ENCODE data around the gene FANCE. TPM values are rescaled to one million over a fixed set of nuclear protein-coding genes. Genes with fewer than 3 reads are reported as not detected.

FANCE gene
- total and polyA plus RNA-seq, 2 donors (not counting 1 experiment from before 2014, with no cell fraction given) = 9.2 to 12.8 TPM

DNA sequence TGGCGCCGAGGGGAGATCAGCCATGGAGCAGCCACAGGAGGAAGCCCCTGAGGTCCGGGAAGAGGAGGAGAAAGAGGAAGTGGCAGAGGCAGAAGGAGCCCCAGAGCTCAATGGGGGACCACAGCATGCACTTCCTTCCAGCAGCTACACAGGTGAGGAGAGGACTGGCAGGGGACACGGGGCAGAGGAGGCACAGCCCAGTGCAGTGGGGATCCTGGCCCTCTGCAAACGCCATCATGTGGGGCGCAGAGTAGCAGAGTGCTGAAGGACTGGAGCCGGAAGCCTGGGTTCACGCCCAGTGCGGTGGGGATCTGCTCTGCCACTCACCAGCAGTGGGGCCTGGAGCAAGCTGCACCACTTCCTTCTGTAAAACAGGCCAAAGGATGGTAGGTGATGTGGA is 41.1 kb upstream of the FANCE start:
- Histone ChIP-seq H3K9ac (ENCODE audit: low read length) (no peak overlapping the region), H2AFZ (ENCODE audit: insufficient read depth, low read depth, low read length, poor library complexity, severe bottlenecking) (no peak overlapping the region), H3K4me3 (ENCODE audit: control extremely low read depth in 1 of 5, extremely low read depth in 1 of 5, insufficient read depth in 1 of 5, low read depth in 2 of 5, low read length in 4 of 5) (no peak overlapping the region), H3K27me3 (replicated peaks in 1 of 4; ENCODE audit: control extremely low read depth in 1 of 4, control insufficient read depth in 3 of 4, insufficient read depth in 4 of 4, low read length in 3 of 4) (no peaks in the 10 kb centered on the region), H3K36me3 (replicated peaks in 1 of 2; ENCODE audit: control extremely low read depth in 1 of 2, control insufficient read depth in 1 of 2, extremely low read depth in 1 of 2, insufficient read depth in 2 of 2, low read length in 1 of 2) (peaks cover 5 to 44% of the 10 kb centered on the region in 2 experiments), H3K4me1 (ENCODE audit: control insufficient read depth in 2 of 2, insufficient read depth in 2 of 2, low read length in 2 of 2) (peaks cover 11 to 13% of the 10 kb centered on the region in 2 donors), H3K9me3 (ENCODE audit: control extremely low read depth in 1 of 3, control insufficient read depth in 2 of 3, insufficient read depth in 1 of 3, low read length in 2 of 3) (no peaks in the 10 kb centered on the region), H4K20me1 (ENCODE audit: control insufficient read depth, insufficient read depth, low read length, poor library complexity, severe bottlenecking) (peaks cover 27% of the 10 kb centered on the region), H3K4me2 (replicated peaks; ENCODE audit: low read depth, low read length, poor library complexity, severe bottlenecking) (peak overlapping the region; percentile 39), H3K27ac (ENCODE audit: low read length in 2 of 2) (peak overlapping the region in 1 of 2 donors; percentile 7), H3K79me2 (ENCODE audit: control insufficient read depth, insufficient read depth, low read length) (no peaks in the 10 kb centered on the region)
- no peaks in the 10 kb centered on the region for H3K9me3 Mint-ChIP-seq (ENCODE audit: insufficient read depth)
- DNase-seq (peak; percentile 34), ATAC-seq (ENCODE audit: low read depth) (peak; percentile 33)
- 26% methylated on average over 9 of the region's 9 CpGs for WGBS (ENCODE audit: insufficient coverage)
- H3K4me3 Mint-ChIP-seq = peak overlapping the region; percentile 6
- peak overlapping the region; percentile 67 for H3K27ac Mint-ChIP-seq
- intact Hi-C loops (cut with micrococcal nuclease) = no loop called here
- TF ChIP-seq, protein P1, sequence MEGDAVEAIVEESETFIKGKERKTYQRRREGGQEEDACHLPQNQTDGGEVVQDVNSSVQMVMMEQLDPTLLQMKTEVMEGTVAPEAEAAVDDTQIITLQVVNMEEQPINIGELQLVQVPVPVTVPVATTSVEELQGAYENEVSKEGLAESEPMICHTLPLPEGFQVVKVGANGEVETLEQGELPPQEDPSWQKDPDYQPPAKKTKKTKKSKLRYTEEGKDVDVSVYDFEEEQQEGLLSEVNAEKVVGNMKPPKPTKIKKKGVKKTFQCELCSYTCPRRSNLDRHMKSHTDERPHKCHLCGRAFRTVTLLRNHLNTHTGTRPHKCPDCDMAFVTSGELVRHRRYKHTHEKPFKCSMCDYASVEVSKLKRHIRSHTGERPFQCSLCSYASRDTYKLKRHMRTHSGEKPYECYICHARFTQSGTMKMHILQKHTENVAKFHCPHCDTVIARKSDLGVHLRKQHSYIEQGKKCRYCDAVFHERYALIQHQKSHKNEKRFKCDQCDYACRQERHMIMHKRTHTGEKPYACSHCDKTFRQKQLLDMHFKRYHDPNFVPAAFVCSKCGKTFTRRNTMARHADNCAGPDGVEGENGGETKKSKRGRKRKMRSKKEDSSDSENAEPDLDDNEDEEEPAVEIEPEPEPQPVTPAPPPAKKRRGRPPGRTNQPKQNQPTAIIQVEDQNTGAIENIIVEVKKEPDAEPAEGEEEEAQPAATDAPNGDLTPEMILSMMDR (IDR thresholded peaks at IDR 0.05) = no peak
- no peak for TF ChIP-seq EZH2 (IDR thresholded peaks at IDR 0.05; ENCODE audit: borderline replicate concordance, insufficient read depth, low read depth, low read length, poor library complexity, severe bottlenecking)
- peaks cover 28% of the 10 kb centered on the region for H3K4me1 Mint-ChIP-seq
- POLR2A ChIA-PET = no interaction called here
- CTCF ChIA-PET = interaction anchor here (1.6 kb wide), 1 partner anchor 68 kb away, joined by 4 read pairs; no protein-coding TSS in a partner anchor
- H3K27me3 Mint-ChIP-seq = no peaks in the 10 kb centered on the region

DNA sequence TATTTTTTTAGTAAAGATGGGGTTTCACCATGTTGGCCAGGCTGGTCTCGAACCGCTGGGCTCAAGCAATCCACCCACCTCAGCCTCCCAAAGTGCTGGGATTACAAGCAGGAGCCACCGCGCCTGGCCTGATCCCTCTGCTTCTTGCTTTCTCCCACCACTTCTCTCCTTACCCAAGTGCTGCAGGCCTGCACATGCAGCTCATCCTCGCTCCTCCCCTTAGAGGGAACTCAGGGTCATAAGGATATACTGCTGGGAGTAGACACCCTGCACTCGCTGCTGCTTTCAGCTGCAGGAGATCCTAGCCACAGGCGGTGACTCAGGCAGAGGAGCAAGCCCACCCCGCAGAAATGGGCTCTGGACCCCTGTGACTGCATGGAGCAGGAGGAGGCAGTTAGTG is 40.0 kb upstream of the FANCE start:
- TF ChIP-seq EZH2 (IDR thresholded peaks at IDR 0.05; ENCODE audit: borderline replicate concordance, insufficient read depth, low read depth, low read length, poor library complexity, severe bottlenecking) = no peak
- TF ChIP-seq, protein P1 (IDR thresholded peaks at IDR 0.05) = no peak
- Mint-ChIP-seq H3K9me3 (ENCODE audit: insufficient read depth) (no peaks in the 10 kb centered on the region), H3K27me3 (no peaks in the 10 kb centered on the region), H3K4me3 (no peak overlapping the region), H3K4me1 (peaks cover 23% of the 10 kb centered on the region), H3K27ac (no peak overlapping the region)
- Histone ChIP-seq H2AFZ (ENCODE audit: insufficient read depth, low read depth, low read length, poor library complexity, severe bottlenecking) (no peak overlapping the region), H3K79me2 (ENCODE audit: control insufficient read depth, insufficient read depth, low read length) (no peaks in the 10 kb centered on the region), H3K9ac (ENCODE audit: low read length) (no peak overlapping the region), H3K27me3 (replicated peaks in 1 of 4; ENCODE audit: control extremely low read depth in 1 of 4, control insufficient read depth in 3 of 4, insufficient read depth in 4 of 4, low read length in 3 of 4) (no peaks in the 10 kb centered on the region), H3K9me3 (ENCODE audit: control extremely low read depth in 1 of 3, control insufficient read depth in 2 of 3, insufficient read depth in 1 of 3, low read length in 2 of 3) (no peaks in the 10 kb centered on the region), H3K27ac (ENCODE audit: low read length in 2 of 2) (no peak overlapping the region), H3K4me2 (replicated peaks; ENCODE audit: low read depth, low read length, poor library complexity, severe bottlenecking) (no peak overlapping the region), H4K20me1 (ENCODE audit: control insufficient read depth, insufficient read depth, low read length, poor library complexity, severe bottlenecking) (peaks cover 20% of the 10 kb centered on the region), H3K36me3 (replicated peaks in 1 of 2; ENCODE audit: control extremely low read depth in 1 of 2, control insufficient read depth in 1 of 2, extremely low read depth in 1 of 2, insufficient read depth in 2 of 2, low read length in 1 of 2) (peaks cover 5 to 48% of the 10 kb centered on the region in 2 experiments), H3K4me1 (ENCODE audit: control insufficient read depth in 2 of 2, insufficient read depth in 2 of 2, low read length in 2 of 2) (peaks cover 11 to 13% of the 10 kb centered on the region in 2 donors), H3K4me3 (ENCODE audit: control extremely low read depth in 1 of 5, extremely low read depth in 1 of 5, insufficient read depth in 1 of 5, low read depth in 2 of 5, low read length in 4 of 5) (no peak overlapping the region)
- ATAC-seq (ENCODE audit: low read depth) = no peak
- WGBS (ENCODE audit: insufficient coverage) = 97% methylated on average over 6 of the region's 8 CpGs
- intact Hi-C loops (cut with micrococcal nuclease) = no loop called here
- ChIA-PET CTCF (interaction anchor here (0.7 to 1.6 kb wide), 2 partner anchors 69 to 70 kb away, joined by 3 to 4 read pairs; partner anchors contain the start of gene PPARD), POLR2A (no interaction called here)
- DNase-seq = no peak

All from B cell (primary cell).